ENCODE results near the gene LEF1.

GRCh38 chr4:108029016-108029720 is 139.6 kb downstream of the LEF1 start:
- TF ChIP-seq GATA2 (IDR thresholded peaks at IDR 0.05; ENCODE audit: low read depth, low read length): no peak
- TF ChIP-seq GATA3 (IDR thresholded peaks at IDR 0.05; ENCODE audit: low read depth, low read length): no peak
